DND-41 (cell line): ENCODE results near the gene CLIC1.

Source experiments
- ATAC-seq: fragments of 200-7000 bp; cut with Tn5 transposase; 3 replicates; pipeline ENCODE4 v1.9.1; 2021; ENCODE audit warnings: low read depth; ENCODE audit not compliant: insufficient read depth
- DNase-seq: peaks from one replicate; pipeline ENCODE4 v3.0.0-alpha.2; 2020
- H2AFZ ChIP-seq: 2 replicates; pipeline ENCODE4 v1.6.0; 2012; ENCODE audit warnings: low read depth, low read length
- H3K27ac ChIP-seq: 2 replicates; pipeline ENCODE4 v1.5.1; 2012; ENCODE audit warnings: low read length, inconsistent platforms
- H3K27me3 ChIP-seq: fragments of 200-600 bp; sonication (generic); 2 replicates; pipeline ENCODE4 v1.6.0; 2012; ENCODE audit warnings: low read length, mild to moderate bottlenecking, inconsistent platforms; ENCODE audit not compliant: insufficient read depth, poor library complexity
- H3K36me3 ChIP-seq: 2 replicates; pipeline ENCODE4 v1.5.1; 2012; ENCODE audit warnings: low read length, inconsistent platforms; ENCODE audit not compliant: insufficient read depth
- H3K4me1 ChIP-seq: 2 replicates; pipeline ENCODE4 v1.5.1; 2012; ENCODE audit warnings: mild to moderate bottlenecking, low read length; ENCODE audit not compliant: insufficient read depth
- H3K4me2 ChIP-seq: 2 replicates; pipeline ENCODE4 v1.6.0; 2012; ENCODE audit warnings: mild to moderate bottlenecking, moderate library complexity, low read length, inconsistent platforms; ENCODE audit not compliant: insufficient read depth
- H3K4me3 ChIP-seq, 2 experiments: fragments of 200-600 bp in 1 of 2; shearing (Covaris generic) in 1 of 2; 2 replicates each; pipeline ENCODE4 v1.5.1; 2012 to 2016; ENCODE audit warnings: inconsistent platforms in 2 of 2, low read length in 2 of 2, mild to moderate bottlenecking in 2 of 2, low read depth in 1 of 2, moderate library complexity in 1 of 2
- H3K79me2 ChIP-seq: 2 replicates; pipeline ENCODE4 v1.6.0; 2012; ENCODE audit warnings: low read length, inconsistent platforms; ENCODE audit not compliant: insufficient read depth
- H3K9ac ChIP-seq: 2 replicates; pipeline ENCODE4 v1.6.0; 2012; ENCODE audit warnings: low read depth, mild to moderate bottlenecking, inconsistent platforms, low read length, moderate library complexity
- H3K9me3 ChIP-seq: 2 replicates; pipeline ENCODE4 v1.5.1; 2012; ENCODE audit warnings: low read length, moderate library complexity, mild to moderate bottlenecking, inconsistent platforms; ENCODE audit not compliant: insufficient read depth, severe bottlenecking
- H4K20me1 ChIP-seq: 2 replicates; pipeline ENCODE4 v1.6.0; 2012; ENCODE audit warnings: low read length; ENCODE audit not compliant: insufficient read depth
- EZH2 ChIP-seq: IDR thresholded peaks from 3 replicates; pipeline ENCODE4 v1.6.1; 2012; ENCODE audit warnings: borderline replicate concordance, low read depth, mild to moderate bottlenecking, moderate library complexity, low read length, inconsistent platforms; ENCODE audit not compliant: severe bottlenecking
- TF ChIP-seq, protein P1 (sequence below): IDR thresholded peaks from 2 replicates; pipeline ENCODE4 v1.5.1; 2012; ENCODE audit warnings: borderline replicate concordance, low read length, moderate library complexity, mild to moderate bottlenecking; ENCODE audit not compliant: poor library complexity, severe bottlenecking; ENCODE audit errors: extremely low read depth

CLIC1 gene

DNA sequence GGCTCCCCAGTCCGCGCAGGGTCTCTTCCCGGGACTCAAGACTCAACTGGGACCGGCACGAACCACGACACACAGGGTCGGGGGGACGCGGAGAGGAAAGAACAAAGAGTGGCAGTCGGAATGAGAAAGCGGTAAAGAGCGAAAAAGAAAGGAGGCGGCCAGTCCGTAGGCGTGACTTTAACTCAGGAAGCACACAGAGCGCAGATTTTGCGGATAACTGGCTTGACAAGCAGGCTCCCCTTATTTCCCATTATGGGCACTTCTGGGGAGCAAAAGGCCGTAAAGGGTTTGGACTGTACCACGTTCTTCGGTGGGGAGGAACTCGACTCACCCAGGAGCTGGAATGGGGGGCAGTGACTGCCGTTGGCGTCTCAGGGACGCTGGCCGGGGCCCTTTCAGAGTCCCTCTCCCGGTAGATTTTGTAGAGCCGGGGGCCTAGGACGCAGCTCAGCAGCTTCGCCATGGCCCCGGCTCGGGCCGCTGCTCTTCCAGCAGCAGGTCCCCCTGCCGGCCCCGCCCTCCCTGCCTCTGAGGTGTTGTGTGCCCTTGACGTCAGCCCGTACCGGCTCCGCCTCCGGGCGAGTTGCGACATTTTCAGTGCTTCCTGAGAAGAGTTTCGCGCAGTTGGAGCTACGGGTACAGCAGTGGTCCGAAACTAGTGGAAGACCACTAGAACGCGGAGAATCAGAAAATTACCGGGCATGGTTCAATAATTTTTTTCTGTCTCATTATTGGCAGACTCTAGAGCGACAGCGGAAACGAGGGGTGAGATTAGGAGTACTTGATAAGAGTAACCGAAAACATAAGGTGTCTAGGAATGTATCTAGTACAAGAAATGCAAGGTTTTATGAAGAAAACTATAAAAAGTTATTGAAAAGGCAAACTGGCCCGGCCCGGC is 33.3 kb downstream of the CLIC1 start, which contains the start of gene ABHD16A:
ABHD16A (minus strand) TSS at position 506 of the 898 bp plus-strand sequence; CDS start at position 463, 43 bp downstream.
- no peak for TF ChIP-seq EZH2
- TF ChIP-seq, protein P1, sequence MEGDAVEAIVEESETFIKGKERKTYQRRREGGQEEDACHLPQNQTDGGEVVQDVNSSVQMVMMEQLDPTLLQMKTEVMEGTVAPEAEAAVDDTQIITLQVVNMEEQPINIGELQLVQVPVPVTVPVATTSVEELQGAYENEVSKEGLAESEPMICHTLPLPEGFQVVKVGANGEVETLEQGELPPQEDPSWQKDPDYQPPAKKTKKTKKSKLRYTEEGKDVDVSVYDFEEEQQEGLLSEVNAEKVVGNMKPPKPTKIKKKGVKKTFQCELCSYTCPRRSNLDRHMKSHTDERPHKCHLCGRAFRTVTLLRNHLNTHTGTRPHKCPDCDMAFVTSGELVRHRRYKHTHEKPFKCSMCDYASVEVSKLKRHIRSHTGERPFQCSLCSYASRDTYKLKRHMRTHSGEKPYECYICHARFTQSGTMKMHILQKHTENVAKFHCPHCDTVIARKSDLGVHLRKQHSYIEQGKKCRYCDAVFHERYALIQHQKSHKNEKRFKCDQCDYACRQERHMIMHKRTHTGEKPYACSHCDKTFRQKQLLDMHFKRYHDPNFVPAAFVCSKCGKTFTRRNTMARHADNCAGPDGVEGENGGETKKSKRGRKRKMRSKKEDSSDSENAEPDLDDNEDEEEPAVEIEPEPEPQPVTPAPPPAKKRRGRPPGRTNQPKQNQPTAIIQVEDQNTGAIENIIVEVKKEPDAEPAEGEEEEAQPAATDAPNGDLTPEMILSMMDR, result no peak
- Histone ChIP-seq H3K79me2 (peaks cover 42% of the 10 kb centered on the region), H3K27me3 (no peaks in the 10 kb centered on the region), H3K36me3 (peaks cover 28% of the 10 kb centered on the region), H3K4me3 (peak within 1 kb of the TSS; percentile 82 to 91), H3K4me2 (peak within 1 kb of the TSS; percentile 73), H4K20me1 (no peaks in the 10 kb centered on the region), H3K27ac (peak within 1 kb of the TSS; percentile 93), H3K9ac (peak within 1 kb of the TSS; percentile 84), H3K9me3 (no peaks in the 10 kb centered on the region), H2AFZ (peak within 1 kb of the TSS; percentile 81), H3K4me1 (peaks cover 34% of the 10 kb centered on the region)
- DNase-seq, result peak; percentile 99
- ATAC-seq, result peak; percentile 92

DNA sequence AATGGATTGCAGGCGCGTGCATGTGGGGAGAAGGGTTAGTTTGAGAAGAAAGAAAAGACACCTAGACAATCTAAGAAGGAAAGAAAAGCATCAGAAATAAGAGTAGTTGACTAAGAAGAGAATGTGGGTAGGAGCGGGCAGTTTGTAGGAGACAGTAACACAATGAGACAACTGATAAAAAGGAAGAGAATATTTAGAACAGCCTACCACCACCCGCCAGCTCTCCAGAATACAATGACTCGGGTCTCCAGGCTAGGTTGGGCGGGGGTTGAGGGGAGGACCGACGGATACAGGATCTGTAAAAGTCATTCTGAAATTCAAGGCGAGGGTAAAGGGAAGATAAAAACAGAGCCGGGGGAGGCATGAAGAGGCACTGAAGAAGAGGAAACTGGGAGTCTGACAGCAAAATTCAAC is 33.9 kb downstream of the CLIC1 start:
- peak overlapping the region; percentile 76 for H2AFZ ChIP-seq

DNA sequence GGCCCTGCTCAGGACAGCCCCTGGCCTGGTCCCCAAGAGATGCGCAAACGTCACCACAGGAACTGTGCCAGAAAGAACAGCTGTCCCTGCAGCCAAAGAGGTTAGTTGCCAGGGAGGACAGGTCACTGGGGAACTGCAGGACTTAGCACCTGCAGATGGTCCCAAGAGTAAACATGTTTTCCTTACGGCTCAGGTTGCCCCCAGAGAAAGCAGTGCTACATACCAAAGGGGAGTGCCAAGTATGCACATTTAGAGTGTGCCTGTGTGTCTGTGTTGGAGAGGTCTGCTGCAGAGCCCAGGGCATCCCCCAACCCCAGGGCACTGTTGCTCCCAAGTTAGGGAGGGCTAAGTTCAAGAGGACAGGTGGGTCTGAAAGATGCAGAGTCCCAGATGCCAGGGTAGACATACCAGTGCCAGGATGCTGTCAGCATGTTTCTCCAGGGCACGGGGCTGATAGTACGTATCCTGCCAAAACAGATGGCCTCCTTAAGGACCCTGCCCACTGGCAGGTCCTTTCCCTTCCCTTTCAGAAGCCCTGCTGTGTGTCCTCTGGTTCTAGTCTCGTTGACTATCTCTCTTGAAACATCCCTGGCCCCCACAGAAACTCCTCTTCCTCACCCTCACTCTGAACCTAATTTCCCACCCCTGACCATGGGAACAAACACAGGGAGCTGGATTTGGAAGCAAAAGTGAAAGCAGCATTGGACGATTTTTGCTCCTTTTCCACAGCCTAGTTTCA is 34.5 kb downstream of the CLIC1 start:
- peak overlapping the region; percentile 93 for H3K27ac ChIP-seq
- H3K4me3 ChIP-seq, result peak overlapping the region; percentile 82 to 91
- no peaks in the 10 kb centered on the region for H4K20me1 ChIP-seq
- H3K4me2 ChIP-seq, result peak overlapping the region; percentile 73
- TF ChIP-seq EZH2, result no peak
- TF ChIP-seq, protein P1, result no peak
- peaks cover 44% of the 10 kb centered on the region for H3K79me2 ChIP-seq
- ATAC-seq (0 out of 3 replicates have a peak, but pooled peaks have one; percentile 7), DNase-seq (no peak)
- peak overlapping the region; percentile 76; the same call in 1 of the 2 replicates for H2AFZ ChIP-seq
- peak overlapping the region; percentile 84 for H3K9ac ChIP-seq
- H3K4me1 ChIP-seq, result peaks cover 34% of the 10 kb centered on the region
- peaks cover 39% of the 10 kb centered on the region for H3K36me3 ChIP-seq
- H3K27me3 ChIP-seq, result no peaks in the 10 kb centered on the region
- H3K9me3 ChIP-seq, result no peaks in the 10 kb centered on the region

More for the DNA sequence above, 33.9 kb downstream of the CLIC1 start:
- Histone ChIP-seq H3K27ac (peak overlapping the region; percentile 93), H3K9ac (peak overlapping the region; percentile 84), H3K36me3 (peaks cover 33% of the 10 kb centered on the region), H3K79me2 (peaks cover 44% of the 10 kb centered on the region), H3K9me3 (no peaks in the 10 kb centered on the region), H3K4me3 (peak overlapping the region; percentile 82 to 91), H3K4me1 (peaks cover 34% of the 10 kb centered on the region), H3K27me3 (no peaks in the 10 kb centered on the region), H3K4me2 (peak overlapping the region; percentile 73), H4K20me1 (no peaks in the 10 kb centered on the region)
- ATAC-seq (peak; percentile 15), DNase-seq (no peak)
- TF ChIP-seq, protein P1, result no peak
- TF ChIP-seq EZH2, result no peak
